Measurements from ENCODE around the gene QPRT. TPM values are rescaled to one million over a fixed set of nuclear protein-coding genes. Genes with fewer than 3 reads are reported as not detected.
"Not testable (repeated sequence)": the region's sequence is repeated elsewhere in the genome, so short reads cannot be mapped to it uniquely, and the experiment has no call there.

Gene QPRT
- polyA plus RNA-seq, 3 donors: 134 to 182 (median 169) TPM

- DNase-seq (ENCODE audit: extremely low read depth in 1 of 11, low read depth in 9 of 11, low spot score in 4 of 11): not testable (repeated sequence)
Observed at GRCh38 chr16:29731768-29732601, 53.0 kb downstream of the QPRT start.

GRCh38 chr16:29734786-29735185 lies 55.8 kb downstream of the QPRT start:
- DNase-seq (ENCODE audit: extremely low read depth in 1 of 11, low read depth in 9 of 11, low spot score in 4 of 11): no peak

- no peak for DNase-seq (ENCODE audit: extremely low read depth in 1 of 11, low read depth in 9 of 11, low spot score in 4 of 11)
Observed at GRCh38 chr16:29736112-29736511, 57.1 kb downstream of the QPRT start.

- no peak for DNase-seq (ENCODE audit: extremely low read depth in 1 of 11, low read depth in 9 of 11, low spot score in 4 of 11)
Observed at GRCh38 chr16:29736764-29737163, 57.8 kb downstream of the QPRT start.

- no peak for DNase-seq (ENCODE audit: extremely low read depth in 1 of 11, low read depth in 9 of 11, low spot score in 4 of 11)
Observed at GRCh38 chr16:29737713-29738112, 58.7 kb downstream of the QPRT start.

- DNase-seq (ENCODE audit: extremely low read depth in 1 of 11, low read depth in 9 of 11, low spot score in 4 of 11): no peak
Observed at GRCh38 chr16:29738514-29738913, 59.5 kb downstream of the QPRT start.

- not testable (repeated sequence) for DNase-seq (ENCODE audit: extremely low read depth in 1 of 11, low read depth in 9 of 11, low spot score in 4 of 11)
Observed at GRCh38 chr16:29739927-29740629, 61.1 kb downstream of the QPRT start.

GRCh38 chr16:29740630-29741015 lies 61.6 kb downstream of the QPRT start:
- DNase-seq (ENCODE audit: extremely low read depth in 1 of 11, low read depth in 9 of 11, low spot score in 4 of 11): not testable (repeated sequence)

- no peak for DNase-seq (ENCODE audit: extremely low read depth in 1 of 11, low read depth in 9 of 11, low spot score in 4 of 11)
Observed at GRCh38 chr16:29742683-29743275, 63.8 kb downstream of the QPRT start.

GRCh38 chr16:29743475-29743826 lies 64.5 kb downstream of the QPRT start:
- DNase-seq (ENCODE audit: extremely low read depth in 1 of 11, low read depth in 9 of 11, low spot score in 4 of 11): no peak

GRCh38 chr16:29743827-29744531 lies 65.0 kb downstream of the QPRT start:
- no peak for DNase-seq (ENCODE audit: extremely low read depth in 1 of 11, low read depth in 9 of 11, low spot score in 4 of 11)

- DNase-seq (ENCODE audit: extremely low read depth in 1 of 11, low read depth in 9 of 11, low spot score in 4 of 11): no peak
Observed at GRCh38 chr16:29744541-29745101, 65.6 kb downstream of the QPRT start.

GRCh38 chr16:29745121-29745852 lies 66.3 kb downstream of the QPRT start:
- no peak for DNase-seq (ENCODE audit: extremely low read depth in 1 of 11, low read depth in 9 of 11, low spot score in 4 of 11)

- no peak for DNase-seq (ENCODE audit: extremely low read depth in 1 of 11, low read depth in 9 of 11, low spot score in 4 of 11)
Observed at GRCh38 chr16:29745853-29746345, 66.9 kb downstream of the QPRT start, which contains the start of gene C16orf54. C16orf54 (minus strand) TSS chr16:29745990; CDS start chr16:29744951, 1,039 bp downstream.

GRCh38 chr16:29746518-29746917 lies 67.5 kb downstream of the QPRT start:
- not testable (repeated sequence) for DNase-seq (ENCODE audit: extremely low read depth in 1 of 11, low read depth in 9 of 11, low spot score in 4 of 11)
